Hematopoietic multipotent progenitor cell treated with erythropoietin and hydrocortisone succinate and interleukin-3 and kit ligand, for 6 days (in vitro differentiated cells): ENCODE results near the gene FIGNL2.
"Not testable (repeated sequence)": the region's sequence is repeated elsewhere in the genome, so short reads cannot be mapped to it uniquely, and the experiment has no call there.

Experiments
- DNase-seq: peaks from one replicate; pipeline ENCODE4 v3.0.0-alpha.2; 2015

The FIGNL2 gene

DNA sequence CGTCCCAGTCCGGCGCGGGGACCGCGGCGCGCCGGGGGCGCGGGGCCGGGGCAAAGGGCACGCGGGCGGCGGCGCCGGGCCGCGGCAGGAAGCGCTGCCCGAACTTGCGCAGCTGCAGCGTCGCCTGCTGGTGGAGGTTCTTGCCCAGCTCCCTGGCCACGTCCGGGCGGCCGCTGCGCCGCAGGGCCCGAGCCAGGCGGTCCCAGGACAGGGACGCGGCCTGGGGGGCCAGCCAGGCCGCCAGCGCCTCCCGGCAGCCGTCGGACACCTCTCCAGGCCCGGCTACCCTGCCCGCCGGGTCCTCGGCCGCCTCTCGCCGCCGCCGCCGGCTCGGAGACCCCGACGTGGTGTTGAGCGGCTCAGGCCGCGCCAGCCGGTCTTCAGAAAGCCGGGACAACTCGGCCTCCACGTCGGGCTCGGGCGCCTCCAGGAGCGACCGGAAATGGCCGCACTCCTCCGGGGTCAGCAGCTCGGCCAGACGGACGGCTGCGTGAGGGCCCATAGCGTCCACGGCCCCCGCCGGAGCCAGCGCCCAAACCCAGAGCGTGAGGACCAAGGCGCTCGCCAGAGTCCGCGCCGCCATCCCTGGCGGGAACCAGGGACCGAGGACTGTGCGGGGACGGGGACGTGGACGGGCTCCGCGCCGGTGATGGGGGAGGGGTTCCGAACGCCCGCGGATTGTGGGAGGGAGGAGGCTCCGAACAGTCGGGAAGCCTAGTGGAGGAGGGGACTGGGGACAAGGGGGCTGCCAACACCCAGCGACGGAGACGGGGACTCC is 34.0 kb downstream of the FIGNL2 start:
- peak; percentile 75 for DNase-seq

DNA sequence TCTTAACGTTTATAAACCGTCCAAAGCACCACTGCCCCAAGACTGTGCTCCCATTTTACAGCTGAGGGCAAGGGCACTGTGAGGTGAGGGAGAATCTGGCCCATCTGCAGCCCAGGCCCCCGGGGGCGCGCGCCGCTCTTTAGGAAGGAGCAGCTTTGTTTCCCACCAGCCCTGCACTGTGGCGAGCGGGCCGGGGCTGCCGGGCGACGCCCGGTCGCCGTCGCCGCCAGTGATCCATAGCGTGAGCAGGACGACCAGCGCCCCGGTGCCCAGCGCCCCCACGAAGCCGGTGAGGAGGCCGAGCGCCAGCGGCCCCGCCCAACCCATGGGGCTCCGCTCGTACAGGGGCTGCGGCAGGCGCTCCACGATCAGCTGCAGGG is 34.6 kb downstream of the FIGNL2 start:
- DNase-seq: no peak

GRCh38 chr12:51812871-51813270 is 35.6 kb downstream of the FIGNL2 start:
- DNase-seq: no peak

GRCh38 chr12:51811203-51812202 is 37.0 kb downstream of the FIGNL2 start:
- no peak for DNase-seq

GRCh38 chr12:51809193-51809592 is 39.3 kb downstream of the FIGNL2 start:
- DNase-seq: no peak

GRCh38 chr12:51806896-51807295 is 41.6 kb downstream of the FIGNL2 start:
- DNase-seq: no peak

GRCh38 chr12:51801027-51801426 is 47.5 kb downstream of the FIGNL2 start:
- no peak for DNase-seq

DNA sequence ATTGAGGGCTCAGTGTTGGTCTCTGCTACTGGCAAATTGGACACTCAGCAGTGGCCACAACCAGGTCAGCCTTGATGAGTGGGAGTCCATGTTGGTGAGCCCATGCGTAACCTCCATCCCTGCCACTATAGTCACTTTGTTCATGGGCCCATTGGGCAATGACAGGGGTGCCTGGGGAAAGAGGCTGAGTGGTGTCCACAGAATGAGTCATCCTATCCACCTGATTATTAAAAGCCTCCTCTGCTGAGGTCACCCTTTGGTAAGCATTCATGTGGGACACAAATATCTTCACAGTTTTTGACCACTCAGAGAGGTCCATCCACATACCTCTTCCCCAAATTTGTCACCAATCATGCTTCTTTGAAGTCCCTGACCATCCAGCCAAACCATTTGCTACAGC is 50.0 kb downstream of the FIGNL2 start:
- no peak for DNase-seq

DNA sequence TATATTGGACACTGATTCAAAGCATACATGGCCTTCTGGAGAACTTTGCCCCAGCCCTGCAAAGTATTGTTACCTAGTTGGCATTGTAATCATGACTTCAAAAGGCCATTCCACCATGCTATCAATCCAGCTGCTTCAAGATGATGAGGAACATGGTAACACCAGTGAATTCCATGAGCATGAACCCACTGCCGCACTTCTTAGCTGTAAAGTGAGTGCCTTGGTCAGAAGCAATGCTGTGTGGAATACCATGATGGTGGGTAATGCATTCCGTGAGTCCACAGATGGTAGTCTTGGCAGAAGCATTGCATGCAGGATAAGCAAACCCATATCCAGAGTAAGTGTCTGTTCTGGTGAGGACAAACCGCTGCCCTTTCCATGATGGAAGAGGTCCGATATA is 50.5 kb downstream of the FIGNL2 start:
- not testable (repeated sequence) for DNase-seq

DNA sequence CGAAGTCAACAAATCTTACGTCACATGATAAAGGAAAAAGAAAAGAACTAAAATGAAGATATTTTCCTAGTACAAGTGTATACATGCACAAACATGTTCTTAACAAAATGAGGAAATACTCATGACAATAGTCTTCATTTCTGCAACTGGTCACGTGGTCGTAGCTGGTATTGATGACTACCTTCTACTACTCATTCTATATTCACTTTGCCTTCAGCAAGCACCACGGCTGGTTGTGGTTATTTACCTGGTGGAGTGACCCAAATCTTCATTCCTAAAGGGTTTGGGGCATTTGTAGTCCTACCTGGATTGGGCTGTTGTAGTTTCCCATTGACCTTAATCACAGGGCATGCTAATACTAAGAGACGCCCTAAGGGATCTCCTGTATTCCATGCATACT is 51.2 kb downstream of the FIGNL2 start:
- no peak for DNase-seq

GRCh38 chr12:51793201-51793600 is 55.3 kb downstream of the FIGNL2 start:
- no peak for DNase-seq

DNA sequence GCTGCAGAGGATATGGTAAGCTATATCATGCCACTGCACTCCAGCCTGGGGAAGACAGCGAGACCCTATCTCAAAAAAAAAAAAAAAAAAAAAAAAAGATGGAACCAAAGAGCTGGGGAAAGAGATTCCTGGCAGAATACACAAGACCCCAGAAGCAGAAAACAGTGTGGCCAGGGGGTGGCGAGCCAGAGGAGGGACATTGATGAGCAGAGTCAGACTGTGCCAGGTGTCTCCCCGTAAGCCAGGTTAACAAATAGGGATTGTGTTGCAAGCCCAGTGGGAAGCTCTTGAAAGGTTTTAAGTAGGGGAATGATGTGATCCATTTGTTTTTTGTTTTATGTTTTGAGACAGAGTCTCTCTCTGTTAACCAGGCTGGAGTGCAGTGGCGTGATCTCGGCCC is 56.1 kb downstream of the FIGNL2 start:
- no peak for DNase-seq

DNA sequence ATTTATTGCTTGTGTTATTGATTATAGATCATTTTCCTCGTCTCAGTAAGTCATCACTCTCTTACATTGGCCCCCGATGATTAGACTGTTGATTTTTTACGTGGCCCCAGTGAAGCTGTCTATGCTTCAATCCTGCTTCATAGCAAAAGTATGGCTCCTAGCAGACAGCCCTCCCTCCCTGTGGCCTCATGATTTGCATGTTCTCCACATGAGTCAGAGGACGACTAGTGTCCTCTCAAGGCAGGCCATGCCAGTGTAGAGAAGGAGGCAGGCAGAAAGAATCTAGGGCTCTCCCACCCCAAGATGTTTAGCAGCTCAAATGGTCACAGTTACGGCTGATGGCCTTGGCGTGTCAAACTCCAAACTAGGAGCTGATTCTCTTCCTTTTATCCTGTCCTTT is 59.6 kb downstream of the FIGNL2 start:
- no peak for DNase-seq

GRCh38 chr12:51785906-51786305 is 62.6 kb downstream of the FIGNL2 start:
- DNase-seq: no peak

GRCh38 chr12:51784688-51785087 is 63.8 kb downstream of the FIGNL2 start:
- no peak for DNase-seq

DNA sequence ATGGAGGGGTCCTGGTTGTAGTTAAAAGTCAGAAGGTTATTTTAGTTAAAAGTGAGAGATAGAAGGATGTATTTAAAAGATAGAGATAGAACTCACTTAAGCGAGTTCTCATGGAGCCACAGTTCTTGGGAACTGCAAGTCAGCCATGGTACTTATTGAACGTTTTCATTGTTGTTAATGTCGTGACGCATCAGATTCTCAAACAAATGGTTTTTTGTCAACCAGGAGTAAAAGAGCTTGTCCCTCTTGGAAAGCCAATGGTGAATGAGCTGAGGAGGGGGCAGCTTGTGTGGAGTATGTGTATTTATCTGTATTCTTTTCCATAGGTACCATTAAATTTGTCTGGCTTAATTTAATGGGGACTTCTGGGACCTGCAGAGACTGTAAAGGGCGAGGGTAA is 68.6 kb downstream of the FIGNL2 start:
- no peak for DNase-seq

DNA sequence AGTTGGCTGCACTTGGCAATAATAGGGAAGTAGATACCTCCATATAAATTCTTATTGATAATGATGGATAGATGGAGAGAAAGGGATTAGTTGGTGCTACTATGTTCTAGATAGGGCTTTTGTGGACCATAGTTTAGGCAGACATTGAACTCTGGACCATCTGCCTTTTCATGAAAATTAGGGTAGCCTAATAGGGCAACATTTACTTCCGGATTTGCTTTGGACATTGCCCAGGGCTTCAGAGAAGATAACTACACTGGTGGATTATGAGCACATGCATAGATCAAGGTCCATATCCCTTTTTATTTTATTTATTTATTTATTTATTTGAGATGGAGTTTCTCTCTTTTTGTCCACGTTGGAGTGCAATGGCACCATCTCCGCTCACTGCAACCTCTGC is 70.5 kb downstream of the FIGNL2 start:
- no peak for DNase-seq

DNA sequence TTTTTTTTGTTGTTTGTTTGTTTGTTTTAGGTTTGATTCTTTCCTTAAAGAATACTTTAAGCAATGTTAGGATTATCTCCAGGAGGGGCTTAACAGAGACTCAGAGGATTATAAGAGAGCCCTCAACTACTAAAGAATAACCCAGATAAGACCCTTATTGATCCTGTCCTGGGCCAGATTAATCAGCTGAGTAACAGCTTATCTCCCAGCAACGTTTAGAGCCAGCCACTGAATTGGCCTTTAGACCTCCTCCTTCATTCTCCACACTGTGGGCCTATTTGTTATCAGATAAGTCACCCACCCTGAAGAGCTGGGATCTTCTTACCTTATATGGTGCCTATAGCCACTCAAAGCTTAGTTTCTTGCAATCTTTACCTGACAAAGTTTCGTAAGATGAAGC is 71.1 kb downstream of the FIGNL2 start:
- DNase-seq: no peak

- DNase-seq: no peak
Observed at GRCh38 chr12:51774933-51775332, 73.6 kb downstream of the FIGNL2 start.

DNA sequence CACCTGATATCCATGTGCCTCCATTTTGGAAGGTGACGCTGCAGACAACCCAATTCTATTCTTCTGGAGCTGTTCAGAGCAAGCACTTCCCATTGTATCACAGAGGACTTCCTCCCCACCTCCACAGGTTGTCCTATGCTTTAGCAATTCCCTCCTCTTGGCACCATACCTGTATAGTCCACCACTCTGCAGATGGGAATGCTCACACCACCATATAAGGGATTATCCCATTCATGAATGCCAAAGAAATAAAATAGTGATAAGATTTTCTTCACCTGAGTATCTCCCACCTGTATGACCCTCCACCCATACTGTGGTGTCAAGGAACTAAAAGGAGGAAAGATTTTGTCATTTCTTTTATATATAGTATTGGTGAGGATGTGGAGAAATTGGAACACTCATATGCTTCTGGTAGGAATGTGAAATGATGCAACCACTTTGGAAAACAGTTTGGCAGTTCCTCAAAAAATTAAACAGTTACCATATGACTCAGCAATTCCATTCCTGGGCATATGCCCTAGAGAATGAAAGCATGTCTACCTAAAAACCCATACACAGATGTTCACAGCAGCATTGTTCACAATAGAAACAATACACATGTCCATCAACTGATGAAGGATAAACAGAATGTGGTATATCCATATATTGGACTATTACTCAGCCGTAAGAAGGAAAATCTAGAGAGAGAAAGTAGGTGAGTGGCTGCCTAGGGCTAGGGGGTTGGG is 75.2 kb downstream of the FIGNL2 start:
- DNase-seq: no peak

DNA sequence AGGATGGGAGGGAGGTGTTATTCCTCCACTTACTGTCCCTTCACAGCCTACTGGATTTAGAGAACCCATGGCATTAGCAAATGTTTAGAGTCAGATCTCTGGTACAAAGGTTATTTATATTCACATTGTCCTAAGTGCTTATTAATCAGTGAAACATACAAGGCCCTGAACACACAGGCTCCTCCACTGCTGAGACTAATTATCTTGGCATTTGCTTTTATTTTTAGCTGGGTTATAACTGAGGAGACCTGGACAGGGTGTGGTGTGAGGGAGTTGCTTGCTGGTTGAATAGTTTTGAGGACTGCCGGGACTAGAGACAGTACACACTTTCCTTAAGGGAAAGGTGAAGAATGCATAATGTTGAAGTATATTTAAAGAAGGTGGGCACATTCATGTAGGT is 77.5 kb downstream of the FIGNL2 start:
- no peak for DNase-seq
